ENCODE results near the gene LEAP2.
A peak's percentile ranks its signal among the peaks of the same experiment; 100 is the strongest.

The LEAP2 gene

GRCh38 chr5:132883261-132883834, 9.9 kb downstream of the LEAP2 start:
- Histone ChIP-seq H2AFZ (ENCODE audit: low read length) (no peak overlapping the region), H3K4me1 (ENCODE audit: insufficient read depth, low read length, severe bottlenecking) (peaks cover 6% of the 10 kb centered on the region), H3K9ac (ENCODE audit: low read length) (no peak overlapping the region), H3K9me2 (ENCODE audit: low read depth, low read length) (no peaks in the 10 kb centered on the region), H3K79me2 (ENCODE audit: insufficient read depth, low read length) (no peaks in the 10 kb centered on the region), H3K4me3 (ENCODE audit: low read depth, low read length, poor library complexity, severe bottlenecking) (no peak overlapping the region), H3K27me3 (ENCODE audit: insufficient read depth, low read length) (no peaks in the 10 kb centered on the region), H4K20me1 (ENCODE audit: insufficient read depth, low read length) (no peaks in the 10 kb centered on the region), H3F3A (ENCODE audit: insufficient read depth, low read length) (no peaks in the 10 kb centered on the region), H3K4me2 (ENCODE audit: low read length) (no peak overlapping the region), H3K27ac (ENCODE audit: low read depth, low read length, poor library complexity, severe bottlenecking) (no peak overlapping the region), H3K36me3 (ENCODE audit: insufficient read depth, low read length) (peaks cover 78% of the 10 kb centered on the region), H3K9me3 (ENCODE audit: low read length) (no peaks in the 10 kb centered on the region)
- TF ChIP-seq CTCF (IDR thresholded peaks at IDR 0.05; ENCODE audit: low read length) (peak; percentile 69), EZH2 (IDR thresholded peaks at IDR 0.05; ENCODE audit: borderline replicate concordance, low read length) (no peak)

- Histone ChIP-seq H4K20me1 (ENCODE audit: insufficient read depth, low read length) (no peaks in the 10 kb centered on the region), H3F3A (ENCODE audit: insufficient read depth, low read length) (no peaks in the 10 kb centered on the region), H3K36me3 (ENCODE audit: insufficient read depth, low read length) (peaks cover 78% of the 10 kb centered on the region)
These were observed 11.1 kb downstream of the LEAP2 start for GRCh38 chr5:132884548-132884947.

GRCh38 chr5:132886064-132886823, 12.8 kb downstream of the LEAP2 start:
- H3K27me3 ChIP-seq (ENCODE audit: insufficient read depth, low read length) = no peaks in the 10 kb centered on the region
- H3K79me2 ChIP-seq (ENCODE audit: insufficient read depth, low read length) = no peaks in the 10 kb centered on the region
- H3K4me3 ChIP-seq (ENCODE audit: low read depth, low read length, poor library complexity, severe bottlenecking) = no peak overlapping the region
- TF ChIP-seq CTCF (IDR thresholded peaks at IDR 0.05; ENCODE audit: low read length) (no peak), EZH2 (IDR thresholded peaks at IDR 0.05; ENCODE audit: borderline replicate concordance, low read length) (no peak)
- H3K9ac ChIP-seq (ENCODE audit: low read length) = no peak overlapping the region
- no peaks in the 10 kb centered on the region for H4K20me1 ChIP-seq (ENCODE audit: insufficient read depth, low read length)
- H3K27ac ChIP-seq (ENCODE audit: low read depth, low read length, poor library complexity, severe bottlenecking) = no peak overlapping the region
- H3F3A ChIP-seq (ENCODE audit: insufficient read depth, low read length) = no peaks in the 10 kb centered on the region
- no peak overlapping the region for H3K4me2 ChIP-seq (ENCODE audit: low read length)
- no peak overlapping the region for H2AFZ ChIP-seq (ENCODE audit: low read length)
- peaks cover 72% of the 10 kb centered on the region for H3K36me3 ChIP-seq (ENCODE audit: insufficient read depth, low read length)
- no peaks in the 10 kb centered on the region for H3K9me2 ChIP-seq (ENCODE audit: low read depth, low read length)
- H3K9me3 ChIP-seq (ENCODE audit: low read length) = no peaks in the 10 kb centered on the region
- H3K4me1 ChIP-seq (ENCODE audit: insufficient read depth, low read length, severe bottlenecking) = peaks cover 6% of the 10 kb centered on the region

More at GRCh38 chr5:132884548-132884947, 11.1 kb downstream of the LEAP2 start:
- H3K27ac ChIP-seq (ENCODE audit: low read depth, low read length, poor library complexity, severe bottlenecking) = no peak overlapping the region
- H3K4me2 ChIP-seq (ENCODE audit: low read length) = no peak overlapping the region
- H3K4me1 ChIP-seq (ENCODE audit: insufficient read depth, low read length, severe bottlenecking) = peaks cover 6% of the 10 kb centered on the region
- TF ChIP-seq EZH2 (IDR thresholded peaks at IDR 0.05; ENCODE audit: borderline replicate concordance, low read length) (no peak), CTCF (IDR thresholded peaks at IDR 0.05; ENCODE audit: low read length) (no peak)
- no peaks in the 10 kb centered on the region for H3K79me2 ChIP-seq (ENCODE audit: insufficient read depth, low read length)
- H3K9ac ChIP-seq (ENCODE audit: low read length) = no peak overlapping the region
- no peak overlapping the region for H3K4me3 ChIP-seq (ENCODE audit: low read depth, low read length, poor library complexity, severe bottlenecking)
- no peak overlapping the region for H2AFZ ChIP-seq (ENCODE audit: low read length)
- H3K27me3 ChIP-seq (ENCODE audit: insufficient read depth, low read length) = no peaks in the 10 kb centered on the region
- no peaks in the 10 kb centered on the region for H3K9me3 ChIP-seq (ENCODE audit: low read length)
- no peaks in the 10 kb centered on the region for H3K9me2 ChIP-seq (ENCODE audit: low read depth, low read length)
